K562 (cell line): ENCODE results near the gene COX7B. TPM values are rescaled to one million over a fixed set of nuclear protein-coding genes. Genes with fewer than 3 reads are reported as not detected.

ENCODE experiments used
- ARID2 ChIP-seq: fragments of 450-650 bp; IDR thresholded peaks from 2 replicates; pipeline ENCODE4 v1.6.1; 2017; ENCODE audit warnings: antibody characterized with exemption, mild to moderate bottlenecking
- DIDO1 ChIP-seq: fragments of 450-650 bp; IDR thresholded peaks from 2 replicates; pipeline ENCODE4 v1.6.1; 2016; ENCODE audit warnings: low read depth, missing biosample characterization, missing genetic modification characterization
- KAT8 ChIP-seq: fragments of 450-650 bp; IDR thresholded peaks from 2 replicates; pipeline ENCODE4 v1.6.1; 2016; ENCODE audit warnings: low read depth, mild to moderate bottlenecking
- L3MBTL2 ChIP-seq: fragments of 450-650 bp; IDR thresholded peaks from 2 replicates; pipeline ENCODE4 v1.6.1; 2016; ENCODE audit warnings: mild to moderate bottlenecking, moderate library complexity
- NCOA6 ChIP-seq: fragments of 450-650 bp; IDR thresholded peaks from 2 replicates; pipeline ENCODE4 v1.6.1; 2017; ENCODE audit warnings: mild to moderate bottlenecking
- NCOR1 ChIP-seq: fragments of 450-650 bp; IDR thresholded peaks from 2 replicates; pipeline ENCODE4 v1.6.1; 2016; ENCODE audit warnings: mild to moderate bottlenecking, moderate library complexity
- PHB2 ChIP-seq: fragments of 450-650 bp; IDR thresholded peaks from 2 replicates; pipeline ENCODE4 v1.6.1; 2017; ENCODE audit warnings: low read depth
- PHTF2 ChIP-seq: fragments of 250-450 bp; sonication (Bioruptor Pico); IDR thresholded peaks from 2 replicates; pipeline ENCODE4 v1.5.0; 2021; ENCODE audit warnings: mild to moderate bottlenecking
- PTRF ChIP-seq: fragments of 450-650 bp; IDR thresholded peaks from 2 replicates; pipeline ENCODE4 v1.6.1; 2016; ENCODE audit warnings: mild to moderate bottlenecking, missing genetic modification characterization, missing compliant biosample characterization
- RCOR1 ChIP-seq, 2 experiments: IDR thresholded peaks; 2 replicates each; pipeline ENCODE4 v1.6.1; 2012; ENCODE audit warnings: low read depth in 2 of 2, low read length in 2 of 2, borderline replicate concordance in 1 of 2, improper control_type of control experiment in 1 of 2
- ZEB2 ChIP-seq: fragments of 450-650 bp; IDR thresholded peaks from 2 replicates; pipeline ENCODE4 v1.6.1; 2016
- polyA plus RNA-seq, 8 experiments: library from polyadenylated mRNA; depleted of rRNA in 4 of 8; stranded (reverse) in 5 of 8; unstranded in 3 of 8; fragments of >200 nt; fragmentation: Nextera tagmentation in 2 of 8; fragmentation: Illumina TruSeq in 1 of 8; extraction: Ambion mirVana in 2 of 8; extraction: Trizol in 1 of 8; gene quantifications; 2 replicates each; pipeline versions ENCODE4 v1.2.1 to v1.2.3, GENCODE V29; 2011 to 2014; ENCODE audit warnings: inconsistent platforms in 1 of 8, missing spikeins in 1 of 8
- total RNA-seq, 7 experiments: library from RNA; depleted of rRNA in 6 of 7; stranded (reverse); fragments of >200 nt in 6 of 7; fragmentation: Illumina TruSeq in 2 of 7; extraction: Trizol in 2 of 7; gene quantifications; 2 replicates each; pipeline versions ENCODE4 v1.2.1 to v1.2.3, GENCODE V29; 2011 to 2021; ENCODE audit warnings: low replicate concordance in 1 of 7
- TF ChIP-seq, protein P1 (sequence below), 2 experiments: fragments of 200-800 bp in 1 of 2; sonication (Bioruptor generic) in 1 of 2; sonication (generic) in 1 of 2; formaldehyde crosslinking in 1 of 2; IDR thresholded peaks in 1 of 2; conservative IDR thresholded peaks in 1 of 2; 2 replicates each; pipeline versions ENCODE4 v1.5.0 to v1.6.1; 2016 to 2020; ENCODE audit warnings: missing compliant biosample characterization in 1 of 2, missing genetic modification characterization in 1 of 2, missing genetic modification reagents in 1 of 2
- TF ChIP-seq, protein P2 (sequence below): fragments of 150-350 bp; conservative IDR thresholded peaks from 2 replicates; pipeline ENCODE4 v1.6.1; 2014; ENCODE audit warnings: low read length
- TF ChIP-seq, protein P3 (sequence below): fragments of 450-650 bp; formaldehyde crosslinking; IDR thresholded peaks from 2 replicates; pipeline ENCODE4 v1.4.0; 2020; ENCODE audit warnings: mild to moderate bottlenecking, moderate library complexity
- TF ChIP-seq, protein P4 (sequence below): fragments of 450-650 bp; IDR thresholded peaks from 2 replicates; pipeline ENCODE4 v1.6.1; 2016; ENCODE audit warnings: mild to moderate bottlenecking
- TF ChIP-seq, protein P5 (sequence below): fragments of 450-650 bp; IDR thresholded peaks from 2 replicates; pipeline ENCODE4 v1.7.0; 2016; ENCODE audit warnings: borderline replicate concordance

The COX7B gene
- total and polyA plus RNA-seq, 9 of the 15 experiments (the other 6 are each of a cell fraction or from before 2014, with no cell fraction given): 549 to 2,891 (median 1,307) TPM

DNA sequence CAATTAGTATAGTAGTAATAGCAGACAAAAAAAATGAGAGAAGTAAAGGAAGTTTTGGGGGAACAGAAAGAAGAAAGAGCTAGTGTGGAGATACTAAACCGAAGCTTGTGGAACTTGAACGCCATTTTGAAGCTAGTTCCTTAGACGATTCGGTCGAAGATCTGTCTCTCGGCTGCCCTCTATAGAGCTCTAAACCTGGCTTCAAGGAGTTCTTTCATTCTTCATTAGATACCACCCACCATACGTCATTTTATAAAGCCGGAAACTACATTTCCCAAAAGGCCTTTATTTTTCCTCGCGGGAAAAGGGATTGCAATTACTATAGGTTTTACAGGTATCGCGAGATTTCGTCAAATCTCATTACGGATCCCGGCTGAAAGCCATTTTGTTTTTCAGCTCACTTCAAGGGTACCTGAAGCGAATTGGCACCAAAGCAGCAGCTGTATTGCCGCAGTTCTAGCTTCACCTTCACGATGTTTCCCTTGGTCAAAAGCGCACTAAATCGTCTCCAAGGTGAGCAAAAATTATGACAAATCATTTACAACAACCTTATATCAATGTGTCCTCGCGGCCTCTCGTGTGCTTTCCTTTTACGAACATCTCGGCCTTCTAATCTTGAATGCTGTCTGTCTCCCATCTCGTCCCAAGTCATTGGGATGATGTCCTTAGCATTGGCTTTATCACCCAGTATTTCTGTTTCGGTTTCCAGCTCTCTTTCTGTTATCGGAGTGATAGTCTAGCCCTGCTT, at the start of gene COX7B (continued):
- TF ChIP-seq, protein P1, sequence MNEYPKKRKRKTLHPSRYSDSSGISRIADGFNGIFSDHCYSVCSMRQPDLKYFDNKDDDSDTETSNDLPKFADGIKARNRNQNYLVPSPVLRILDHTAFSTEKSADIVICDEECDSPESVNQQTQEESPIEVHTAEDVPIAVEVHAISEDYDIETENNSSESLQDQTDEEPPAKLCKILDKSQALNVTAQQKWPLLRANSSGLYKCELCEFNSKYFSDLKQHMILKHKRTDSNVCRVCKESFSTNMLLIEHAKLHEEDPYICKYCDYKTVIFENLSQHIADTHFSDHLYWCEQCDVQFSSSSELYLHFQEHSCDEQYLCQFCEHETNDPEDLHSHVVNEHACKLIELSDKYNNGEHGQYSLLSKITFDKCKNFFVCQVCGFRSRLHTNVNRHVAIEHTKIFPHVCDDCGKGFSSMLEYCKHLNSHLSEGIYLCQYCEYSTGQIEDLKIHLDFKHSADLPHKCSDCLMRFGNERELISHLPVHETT (CRISPR knock-in tag; conservative IDR thresholded peaks at IDR 0.05 in 1 of 2, IDR thresholded peaks at IDR 0.05 in 1 of 2): 0 out of 4 replicates have a peak, but pooled peaks of 1 of the 2 experiments have one; percentile 43
- no peak for TF ChIP-seq NCOA6
- TF ChIP-seq, protein P2, sequence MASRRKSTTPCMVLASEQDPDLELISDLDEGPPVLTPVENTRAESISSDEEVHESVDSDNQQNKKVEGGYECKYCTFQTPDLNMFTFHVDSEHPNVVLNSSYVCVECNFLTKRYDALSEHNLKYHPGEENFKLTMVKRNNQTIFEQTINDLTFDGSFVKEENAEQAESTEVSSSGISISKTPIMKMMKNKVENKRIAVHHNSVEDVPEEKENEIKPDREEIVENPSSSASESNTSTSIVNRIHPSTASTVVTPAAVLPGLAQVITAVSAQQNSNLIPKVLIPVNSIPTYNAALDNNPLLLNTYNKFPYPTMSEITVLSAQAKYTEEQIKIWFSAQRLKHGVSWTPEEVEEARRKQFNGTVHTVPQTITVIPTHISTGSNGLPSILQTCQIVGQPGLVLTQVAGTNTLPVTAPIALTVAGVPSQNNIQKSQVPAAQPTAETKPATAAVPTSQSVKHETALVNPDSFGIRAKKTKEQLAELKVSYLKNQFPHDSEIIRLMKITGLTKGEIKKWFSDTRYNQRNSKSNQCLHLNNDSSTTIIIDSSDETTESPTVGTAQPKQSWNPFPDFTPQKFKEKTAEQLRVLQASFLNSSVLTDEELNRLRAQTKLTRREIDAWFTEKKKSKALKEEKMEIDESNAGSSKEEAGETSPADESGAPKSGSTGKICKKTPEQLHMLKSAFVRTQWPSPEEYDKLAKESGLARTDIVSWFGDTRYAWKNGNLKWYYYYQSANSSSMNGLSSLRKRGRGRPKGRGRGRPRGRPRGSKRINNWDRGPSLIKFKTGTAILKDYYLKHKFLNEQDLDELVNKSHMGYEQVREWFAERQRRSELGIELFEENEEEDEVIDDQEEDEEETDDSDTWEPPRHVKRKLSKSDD: peak; percentile 86; the same call in 1 of the 2 replicates
- no peak for TF ChIP-seq ZEB2
- TF ChIP-seq, protein P3, sequence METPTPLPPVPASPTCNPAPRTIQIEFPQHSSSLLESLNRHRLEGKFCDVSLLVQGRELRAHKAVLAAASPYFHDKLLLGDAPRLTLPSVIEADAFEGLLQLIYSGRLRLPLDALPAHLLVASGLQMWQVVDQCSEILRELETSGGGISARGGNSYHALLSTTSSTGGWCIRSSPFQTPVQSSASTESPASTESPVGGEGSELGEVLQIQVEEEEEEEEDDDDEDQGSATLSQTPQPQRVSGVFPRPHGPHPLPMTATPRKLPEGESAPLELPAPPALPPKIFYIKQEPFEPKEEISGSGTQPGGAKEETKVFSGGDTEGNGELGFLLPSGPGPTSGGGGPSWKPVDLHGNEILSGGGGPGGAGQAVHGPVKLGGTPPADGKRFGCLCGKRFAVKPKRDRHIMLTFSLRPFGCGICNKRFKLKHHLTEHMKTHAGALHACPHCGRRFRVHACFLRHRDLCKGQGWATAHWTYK: no peak
- TF ChIP-seq DIDO1 (tag): 0 out of 2 replicates have a peak, but pooled peaks have one; percentile 21
- no peak for TF ChIP-seq NCOR1
- TF ChIP-seq L3MBTL2: peak; percentile 39; the same call in 1 of the 2 replicates
- no peak for TF ChIP-seq RCOR1 (IDR thresholded peaks at IDR 0.05; ENCODE audit: borderline replicate concordance in 1 of 2, low read depth in 2 of 2, low read length in 2 of 2)
- TF ChIP-seq, protein P4, sequence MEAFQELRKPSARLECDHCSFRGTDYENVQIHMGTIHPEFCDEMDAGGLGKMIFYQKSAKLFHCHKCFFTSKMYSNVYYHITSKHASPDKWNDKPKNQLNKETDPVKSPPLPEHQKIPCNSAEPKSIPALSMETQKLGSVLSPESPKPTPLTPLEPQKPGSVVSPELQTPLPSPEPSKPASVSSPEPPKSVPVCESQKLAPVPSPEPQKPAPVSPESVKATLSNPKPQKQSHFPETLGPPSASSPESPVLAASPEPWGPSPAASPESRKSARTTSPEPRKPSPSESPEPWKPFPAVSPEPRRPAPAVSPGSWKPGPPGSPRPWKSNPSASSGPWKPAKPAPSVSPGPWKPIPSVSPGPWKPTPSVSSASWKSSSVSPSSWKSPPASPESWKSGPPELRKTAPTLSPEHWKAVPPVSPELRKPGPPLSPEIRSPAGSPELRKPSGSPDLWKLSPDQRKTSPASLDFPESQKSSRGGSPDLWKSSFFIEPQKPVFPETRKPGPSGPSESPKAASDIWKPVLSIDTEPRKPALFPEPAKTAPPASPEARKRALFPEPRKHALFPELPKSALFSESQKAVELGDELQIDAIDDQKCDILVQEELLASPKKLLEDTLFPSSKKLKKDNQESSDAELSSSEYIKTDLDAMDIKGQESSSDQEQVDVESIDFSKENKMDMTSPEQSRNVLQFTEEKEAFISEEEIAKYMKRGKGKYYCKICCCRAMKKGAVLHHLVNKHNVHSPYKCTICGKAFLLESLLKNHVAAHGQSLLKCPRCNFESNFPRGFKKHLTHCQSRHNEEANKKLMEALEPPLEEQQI: 0 out of 2 replicates have a peak, but pooled peaks have one; percentile 15
- TF ChIP-seq PHB2: no peak
- no peak for TF ChIP-seq PHTF2 (CRISPR knock-in tag)
- no peak for TF ChIP-seq KAT8
- TF ChIP-seq, protein P5, sequence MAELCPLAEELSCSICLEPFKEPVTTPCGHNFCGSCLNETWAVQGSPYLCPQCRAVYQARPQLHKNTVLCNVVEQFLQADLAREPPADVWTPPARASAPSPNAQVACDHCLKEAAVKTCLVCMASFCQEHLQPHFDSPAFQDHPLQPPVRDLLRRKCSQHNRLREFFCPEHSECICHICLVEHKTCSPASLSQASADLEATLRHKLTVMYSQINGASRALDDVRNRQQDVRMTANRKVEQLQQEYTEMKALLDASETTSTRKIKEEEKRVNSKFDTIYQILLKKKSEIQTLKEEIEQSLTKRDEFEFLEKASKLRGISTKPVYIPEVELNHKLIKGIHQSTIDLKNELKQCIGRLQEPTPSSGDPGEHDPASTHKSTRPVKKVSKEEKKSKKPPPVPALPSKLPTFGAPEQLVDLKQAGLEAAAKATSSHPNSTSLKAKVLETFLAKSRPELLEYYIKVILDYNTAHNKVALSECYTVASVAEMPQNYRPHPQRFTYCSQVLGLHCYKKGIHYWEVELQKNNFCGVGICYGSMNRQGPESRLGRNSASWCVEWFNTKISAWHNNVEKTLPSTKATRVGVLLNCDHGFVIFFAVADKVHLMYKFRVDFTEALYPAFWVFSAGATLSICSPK: no peak
- TF ChIP-seq ARID2: no peak
- no peak for TF ChIP-seq PTRF (tag)
